Measurements from ENCODE around the gene ARHGAP22. TPM values are rescaled to one million over a fixed set of nuclear protein-coding genes. Genes with fewer than 3 reads are reported as not detected.

The ARHGAP22 gene
- total RNA-seq, 1 experiment from 2014 or later: 1.8 TPM

DNA sequence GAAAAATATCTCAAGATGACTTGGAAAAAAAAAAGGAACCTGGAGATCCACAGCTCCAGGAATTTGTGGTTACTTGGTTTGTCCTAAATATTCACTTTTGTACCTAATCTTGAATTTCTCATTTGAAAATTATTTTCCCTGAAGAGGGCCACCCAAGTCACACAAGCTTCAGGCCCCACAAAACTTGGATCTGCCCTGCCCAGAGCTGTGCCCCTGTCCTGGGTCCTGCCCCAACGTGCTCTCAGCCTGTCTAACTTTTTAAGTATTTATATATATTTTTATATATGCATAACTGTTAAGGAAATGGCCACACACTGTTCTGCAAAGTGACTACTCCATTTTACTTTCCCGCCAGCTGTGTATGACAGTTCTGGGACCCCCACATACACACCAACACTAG lies 123.5 kb downstream of the ARHGAP22 start:
- no peak for DNase-seq (ENCODE audit: low read depth, low spot score)
- TF ChIP-seq, protein P1, sequence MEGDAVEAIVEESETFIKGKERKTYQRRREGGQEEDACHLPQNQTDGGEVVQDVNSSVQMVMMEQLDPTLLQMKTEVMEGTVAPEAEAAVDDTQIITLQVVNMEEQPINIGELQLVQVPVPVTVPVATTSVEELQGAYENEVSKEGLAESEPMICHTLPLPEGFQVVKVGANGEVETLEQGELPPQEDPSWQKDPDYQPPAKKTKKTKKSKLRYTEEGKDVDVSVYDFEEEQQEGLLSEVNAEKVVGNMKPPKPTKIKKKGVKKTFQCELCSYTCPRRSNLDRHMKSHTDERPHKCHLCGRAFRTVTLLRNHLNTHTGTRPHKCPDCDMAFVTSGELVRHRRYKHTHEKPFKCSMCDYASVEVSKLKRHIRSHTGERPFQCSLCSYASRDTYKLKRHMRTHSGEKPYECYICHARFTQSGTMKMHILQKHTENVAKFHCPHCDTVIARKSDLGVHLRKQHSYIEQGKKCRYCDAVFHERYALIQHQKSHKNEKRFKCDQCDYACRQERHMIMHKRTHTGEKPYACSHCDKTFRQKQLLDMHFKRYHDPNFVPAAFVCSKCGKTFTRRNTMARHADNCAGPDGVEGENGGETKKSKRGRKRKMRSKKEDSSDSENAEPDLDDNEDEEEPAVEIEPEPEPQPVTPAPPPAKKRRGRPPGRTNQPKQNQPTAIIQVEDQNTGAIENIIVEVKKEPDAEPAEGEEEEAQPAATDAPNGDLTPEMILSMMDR (IDR thresholded peaks at IDR 0.05): no peak
- no peak for TF ChIP-seq POLR2AphosphoS5 (IDR thresholded peaks at IDR 0.05; ENCODE audit: low read depth, low read length)
- Histone ChIP-seq H3K36me3 (ENCODE audit: control insufficient read depth, insufficient read depth, low read length) (no peaks in the 10 kb centered on the region), H3K4me1 (ENCODE audit: control insufficient read depth, insufficient read depth, low read length) (no peaks in the 10 kb centered on the region), H3K27me3 (ENCODE audit: control insufficient read depth, insufficient read depth, low read length) (peaks cover 14% of the 10 kb centered on the region; the same call in 1 of the 2 replicates), H3K27ac (ENCODE audit: low read length) (no peak overlapping the region), H3K9me3 (ENCODE audit: control insufficient read depth, insufficient read depth, low read depth, low read length) (no peaks in the 10 kb centered on the region), H3K4me3 (ENCODE audit: low read depth in 2 of 2, low read length in 2 of 2) (no peak overlapping the region)
- intact Hi-C loops (cut with micrococcal nuclease; ENCODE audit: unreplicated experiment) (no loop called here), in situ Hi-C loops (cut with HindIII; ENCODE audit: low pct_unique_long_range_greater_than_20kb, low sequenced_read_pairs) (no loop called here)
- BruUV-seq (replicated peaks): no TSS peak
- ChIA-PET POLR2A (no interaction called here), CTCF (interaction anchor here (0.9 kb wide), 1 partner anchor 1057 kb away, joined by 3 read pairs; the partner anchor contains the start of gene ERCC6)
- ATAC-seq: no peak

DNA sequence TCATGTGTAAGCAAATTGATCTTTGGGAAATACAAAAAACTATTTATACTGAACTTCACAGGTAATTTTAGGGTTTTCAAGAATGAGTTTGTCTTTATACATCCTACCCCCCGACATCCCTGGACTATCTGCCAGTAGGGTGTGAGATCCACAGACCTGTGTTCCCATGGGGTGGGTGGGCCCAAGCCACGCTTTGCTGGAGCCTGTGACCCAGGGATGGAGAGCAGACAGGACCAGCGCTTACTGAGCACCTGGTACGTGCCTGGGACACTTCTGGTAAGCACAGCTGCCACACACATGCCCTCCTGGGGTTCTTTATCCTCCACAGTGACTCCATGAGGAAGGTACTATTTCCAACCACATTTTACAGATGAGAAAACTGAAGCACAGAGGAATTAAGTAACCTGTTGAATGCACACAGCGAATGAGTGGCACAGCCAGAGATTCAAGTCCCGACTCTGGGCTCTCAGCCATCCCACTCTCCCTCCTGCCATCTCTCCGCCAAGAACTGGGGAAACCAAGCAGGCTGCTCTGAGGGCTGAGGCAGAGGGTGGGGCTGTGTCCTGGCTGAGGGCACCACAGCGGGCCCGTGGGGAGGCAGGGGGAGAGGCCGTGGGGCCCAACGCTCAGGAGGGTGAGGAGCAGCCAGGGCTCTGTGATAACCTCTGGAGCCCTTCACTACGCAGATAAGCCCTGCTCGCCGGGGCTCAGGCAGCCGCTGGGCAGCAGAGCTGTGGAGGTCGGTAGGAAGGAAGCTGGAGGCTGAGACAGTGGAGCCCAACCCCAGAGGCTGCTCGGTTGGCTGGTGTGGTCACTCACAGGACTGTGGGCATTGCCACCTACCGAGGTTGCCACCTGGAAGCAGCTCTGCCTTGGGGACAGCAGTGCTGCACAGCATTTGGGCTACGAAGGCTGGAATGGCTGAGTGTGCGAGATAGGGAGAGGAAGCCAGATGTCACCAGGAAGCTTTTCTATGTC lies 124.2 kb downstream of the ARHGAP22 start:
- Histone ChIP-seq H3K27ac (ENCODE audit: low read length) (no peak overlapping the region), H3K27me3 (ENCODE audit: control insufficient read depth, insufficient read depth, low read length) (peaks cover 11% of the 10 kb centered on the region; the same call in 1 of the 2 replicates), H3K4me1 (ENCODE audit: control insufficient read depth, insufficient read depth, low read length) (no peaks in the 10 kb centered on the region), H3K4me3 (ENCODE audit: low read depth in 2 of 2, low read length in 2 of 2) (no peak overlapping the region), H3K36me3 (ENCODE audit: control insufficient read depth, insufficient read depth, low read length) (no peaks in the 10 kb centered on the region), H3K9me3 (ENCODE audit: control insufficient read depth, insufficient read depth, low read depth, low read length) (no peaks in the 10 kb centered on the region)
- no peak for DNase-seq (ENCODE audit: low read depth, low spot score)
- BruUV-seq (replicated peaks): no TSS peak
- intact Hi-C loops (cut with micrococcal nuclease; ENCODE audit: unreplicated experiment): no loop called here
- ChIA-PET CTCF (interaction anchor here (0.9 kb wide), 1 partner anchor 1058 kb away, joined by 3 read pairs; the partner anchor contains the start of gene ERCC6), POLR2A (no interaction called here)
- in situ Hi-C loops (cut with HindIII; ENCODE audit: low pct_unique_long_range_greater_than_20kb, low sequenced_read_pairs): no loop called here
- no peak for TF ChIP-seq SIN3A (IDR thresholded peaks at IDR 0.05; ENCODE audit: borderline replicate concordance, insufficient read depth, low read depth, low read length)
- TF ChIP-seq, protein P1 (IDR thresholded peaks at IDR 0.05): no peak
- TF ChIP-seq REST (IDR thresholded peaks at IDR 0.05; ENCODE audit: insufficient read depth in 1 of 2, low read depth in 2 of 2, low read length in 1 of 2): no peak
- no peak for TF ChIP-seq TCF7L2 (IDR thresholded peaks at IDR 0.05; ENCODE audit: low read depth, low read length)
- TF ChIP-seq POLR2AphosphoS5 (IDR thresholded peaks at IDR 0.05; ENCODE audit: low read depth, low read length): no peak
- peak; percentile 51; the same call in 1 of the 2 replicates for ATAC-seq
